HepG2 (cell line): ENCODE data around the gene CDC42BPG. TPM values are rescaled to one million over a fixed set of nuclear protein-coding genes. Genes with fewer than 3 reads are reported as not detected.
A peak's percentile ranks its signal among the peaks of the same experiment; 100 is the strongest.

Experiments used
- ARNT ChIP-seq: fragments of 450-650 bp; IDR thresholded peaks from 2 replicates; pipeline ENCODE4 v1.6.1; 2017
- CEBPB ChIP-seq: IDR thresholded peaks from 2 replicates; pipeline ENCODE4 v1.6.1; 2011; ENCODE audit warnings: low read depth, low read length, improper control_type of control experiment, borderline replicate concordance
- DNMT1 ChIP-seq: sonication (generic); formaldehyde crosslinking; IDR thresholded peaks from 2 replicates; pipeline ENCODE4 v1.5.1; 2020; ENCODE audit warnings: mild to moderate bottlenecking, missing genetic modification reagents
- HNRNPL ChIP-seq: fragments of 200-400 bp; formaldehyde crosslinking; IDR thresholded peaks from 2 replicates; pipeline ENCODE4 v1.6.1; 2017; ENCODE audit warnings: mild to moderate bottlenecking, low read depth, low read length
- MEF2D ChIP-seq: sonication (generic); formaldehyde crosslinking; IDR thresholded peaks from 2 replicates; pipeline ENCODE4 v1.5.1; 2020; ENCODE audit warnings: mild to moderate bottlenecking, missing genetic modification reagents
- NFIC ChIP-seq: IDR thresholded peaks from 2 replicates; pipeline ENCODE4 v1.6.1; 2012; ENCODE audit warnings: mild to moderate bottlenecking, low read length, inconsistent platforms
- NPAS2 ChIP-seq: sonication (generic); formaldehyde crosslinking; IDR thresholded peaks from 2 replicates; pipeline ENCODE4 v1.8.0; 2022; ENCODE audit warnings: mild to moderate bottlenecking, missing genetic modification reagents, borderline replicate concordance
- PATZ1 ChIP-seq: sonication (generic); formaldehyde crosslinking; IDR thresholded peaks from 2 replicates; pipeline ENCODE4 v1.4.0; 2020; ENCODE audit warnings: missing genetic modification reagents
- PCBP1 ChIP-seq: fragments of 200-400 bp; formaldehyde crosslinking; IDR thresholded peaks from 2 replicates; pipeline ENCODE4 v1.6.1; 2017; ENCODE audit warnings: mild to moderate bottlenecking, low read depth, low read length, borderline replicate concordance
- RBFOX2 ChIP-seq: fragments of 200-400 bp; formaldehyde crosslinking; IDR thresholded peaks from 2 replicates; pipeline ENCODE4 v1.6.1; 2017; ENCODE audit warnings: low read depth, mild to moderate bottlenecking, low read length
- RFXAP ChIP-seq: sonication (generic); formaldehyde crosslinking; IDR thresholded peaks from 2 replicates; pipeline ENCODE4 v1.4.0; 2020; ENCODE audit warnings: missing genetic modification reagents, borderline replicate concordance
- SAP130 ChIP-seq: IDR thresholded peaks from 2 replicates; pipeline ENCODE4 v1.6.1; 2016; ENCODE audit warnings: low read depth
- SMAD1 ChIP-seq: sonication (generic); formaldehyde crosslinking; IDR thresholded peaks from 2 replicates; pipeline ENCODE4 v1.4.0; 2020; ENCODE audit warnings: missing genetic modification reagents, low read depth, mild to moderate bottlenecking, borderline replicate concordance
- SOX6 ChIP-seq, 2 experiments: fragments of 450-650 bp in 1 of 2; sonication (generic) in 1 of 2; formaldehyde crosslinking in 1 of 2; IDR thresholded peaks; 2 replicates each; pipeline versions ENCODE4 v1.4.0 to v1.6.1; 2017 to 2020; ENCODE audit warnings: antibody characterized with exemption in 1 of 2, mild to moderate bottlenecking in 1 of 2, missing genetic modification reagents in 1 of 2
- TAF15 ChIP-seq: fragments of 200-400 bp; formaldehyde crosslinking; IDR thresholded peaks from one replicate; pipeline ENCODE4 v1.6.1; 2018; ENCODE audit warnings: mild to moderate bottlenecking, low read depth, low read length; ENCODE audit not compliant: poor library complexity, severe bottlenecking
- U2AF2 ChIP-seq: fragments of 200-400 bp; formaldehyde crosslinking; IDR thresholded peaks from 2 replicates; pipeline ENCODE4 v1.6.1; 2017; ENCODE audit warnings: low read depth, mild to moderate bottlenecking, low read length
- ZFY ChIP-seq: sonication (generic); formaldehyde crosslinking; IDR thresholded peaks from 2 replicates; pipeline ENCODE4 v1.4.0; 2020; ENCODE audit warnings: missing genetic modification reagents
- ZNF124 ChIP-seq: sonication (generic); formaldehyde crosslinking; IDR thresholded peaks from 2 replicates; pipeline ENCODE4 v1.4.0; 2020; ENCODE audit warnings: missing genetic modification reagents
- ZNF205 ChIP-seq: IDR thresholded peaks from 2 replicates; pipeline ENCODE4 v1.6.1; 2018; ENCODE audit warnings: missing biosample characterization, missing genetic modification reagents
- ZNF333 ChIP-seq: sonication (generic); formaldehyde crosslinking; IDR thresholded peaks from 2 replicates; pipeline ENCODE4 v1.4.0; 2020; ENCODE audit warnings: mild to moderate bottlenecking, missing genetic modification reagents, borderline replicate concordance
- ZNF335 ChIP-seq: sonication (generic); formaldehyde crosslinking; IDR thresholded peaks from 2 replicates; pipeline ENCODE4 v1.4.0; 2020; ENCODE audit warnings: missing genetic modification reagents
- ZNF432 ChIP-seq: sonication (generic); formaldehyde crosslinking; IDR thresholded peaks from 2 replicates; pipeline ENCODE4 v1.5.0; 2020; ENCODE audit warnings: missing genetic modification reagents, mild to moderate bottlenecking, borderline replicate concordance
- ZNF460 ChIP-seq: sonication (generic); formaldehyde crosslinking; IDR thresholded peaks from 2 replicates; pipeline ENCODE4 v1.5.1; 2020; ENCODE audit warnings: missing genetic modification reagents, mild to moderate bottlenecking, borderline replicate concordance
- ZNF558 ChIP-seq: sonication (generic); formaldehyde crosslinking; IDR thresholded peaks from 2 replicates; pipeline ENCODE4 v1.9.0; 2022; ENCODE audit warnings: mild to moderate bottlenecking, missing genetic modification reagents, borderline replicate concordance
- ZNF768 ChIP-seq: sonication (generic); formaldehyde crosslinking; IDR thresholded peaks from 2 replicates; pipeline ENCODE4 v1.4.0; 2020; ENCODE audit warnings: missing genetic modification reagents
- polyA plus RNA-seq, 8 experiments: library from polyadenylated mRNA; depleted of rRNA in 3 of 8; stranded (reverse) in 7 of 8; unstranded in 1 of 8; fragments of >200 nt; fragmentation: Illumina TruSeq in 4 of 8; extraction: Trizol in 4 of 8; gene quantifications; 2 replicates each; pipeline versions ENCODE4 v1.2.1 to v1.2.3, GENCODE V29; 2011 to 2016; ENCODE audit warnings: low read depth in 4 of 8, missing spikeins in 1 of 8, mixed read lengths in 1 of 8; ENCODE audit not compliant: insufficient read depth in 1 of 8
- total RNA-seq, 5 experiments: library from RNA; depleted of rRNA; stranded (reverse); fragments of >200 nt; fragmentation: Illumina TruSeq; extraction: Trizol; gene quantifications; 2 replicates each; pipeline ENCODE4 v1.2.3, GENCODE V29; 2016; ENCODE audit warnings: low read depth in 1 of 5
- TF ChIP-seq, protein P1 (sequence below): sonication (generic); formaldehyde crosslinking; IDR thresholded peaks from 2 replicates; pipeline ENCODE4 v1.8.1; 2023; ENCODE audit warnings: mild to moderate bottlenecking, missing genetic modification reagents
- TF ChIP-seq, protein P2 (sequence below): sonication (generic); formaldehyde crosslinking; conservative IDR thresholded peaks from 2 replicates; pipeline ENCODE4 v1.4.0; 2020; ENCODE audit warnings: missing genetic modification reagents
- TF ChIP-seq, protein P3 (sequence below): sonication (generic); formaldehyde crosslinking; IDR thresholded peaks from 2 replicates; pipeline ENCODE4 v1.8.1; 2023; ENCODE audit warnings: missing genetic modification reagents, inconsistent platforms, borderline replicate concordance

Gene CDC42BPG
- total and polyA plus RNA-seq, 2 of the 13 experiments (the other 11 are each of a cell fraction or from before 2014, with no cell fraction given), result 0.55 to 1.4 TPM

- TF ChIP-seq, protein P1, sequence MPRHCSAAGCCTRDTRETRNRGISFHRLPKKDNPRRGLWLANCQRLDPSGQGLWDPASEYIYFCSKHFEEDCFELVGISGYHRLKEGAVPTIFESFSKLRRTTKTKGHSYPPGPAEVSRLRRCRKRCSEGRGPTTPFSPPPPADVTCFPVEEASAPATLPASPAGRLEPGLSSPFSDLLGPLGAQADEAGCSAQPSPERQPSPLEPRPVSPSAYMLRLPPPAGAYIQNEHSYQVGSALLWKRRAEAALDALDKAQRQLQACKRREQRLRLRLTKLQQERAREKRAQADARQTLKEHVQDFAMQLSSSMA (CRISPR knock-in tag), result no peak
- TF ChIP-seq DNMT1 (CRISPR knock-in tag) (no peak), U2AF2 (no peak), RBFOX2 (peak; percentile 66), ZNF205 (no peak), PATZ1 (no peak), MEF2D (CRISPR knock-in tag) (no peak), CEBPB (no peak), PCBP1 (no peak), ZNF768 (CRISPR knock-in tag) (no peak), SAP130 (CRISPR knock-in tag) (peak; percentile 18), SMAD1 (no peak), ARNT (no peak), ZNF558 (CRISPR knock-in tag) (no peak), ZNF333 (CRISPR knock-in tag) (0 out of 2 replicates have a peak, but pooled peaks have one; percentile 26), TAF15 (peak; percentile 61), ZNF460 (CRISPR knock-in tag) (no peak), ZNF335 (CRISPR knock-in tag) (no peak), HNRNPL (peak; percentile 91), NFIC (no peak), ZFY (CRISPR knock-in tag) (peak; percentile 40; the same call in 1 of the 2 replicates), SOX6 (IDR thresholded peaks at IDR 0.05) (no peak), SOX6 (CRISPR knock-in tag; IDR thresholded peaks at IDR 0.05) (peak; percentile 42; the same call in 1 of the 2 replicates), ZNF124 (CRISPR knock-in tag) (peak; percentile 65; the same call in 1 of the 2 replicates), NPAS2 (CRISPR knock-in tag) (no peak), ZNF432 (CRISPR knock-in tag) (no peak), RFXAP (CRISPR knock-in tag) (no peak)
- TF ChIP-seq, protein P2, sequence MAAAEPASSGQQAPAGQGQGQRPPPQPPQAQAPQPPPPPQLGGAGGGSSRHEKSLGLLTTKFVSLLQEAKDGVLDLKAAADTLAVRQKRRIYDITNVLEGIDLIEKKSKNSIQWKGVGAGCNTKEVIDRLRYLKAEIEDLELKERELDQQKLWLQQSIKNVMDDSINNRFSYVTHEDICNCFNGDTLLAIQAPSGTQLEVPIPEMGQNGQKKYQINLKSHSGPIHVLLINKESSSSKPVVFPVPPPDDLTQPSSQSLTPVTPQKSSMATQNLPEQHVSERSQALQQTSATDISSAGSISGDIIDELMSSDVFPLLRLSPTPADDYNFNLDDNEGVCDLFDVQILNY (CRISPR knock-in tag), result no peak
- TF ChIP-seq, protein P3, sequence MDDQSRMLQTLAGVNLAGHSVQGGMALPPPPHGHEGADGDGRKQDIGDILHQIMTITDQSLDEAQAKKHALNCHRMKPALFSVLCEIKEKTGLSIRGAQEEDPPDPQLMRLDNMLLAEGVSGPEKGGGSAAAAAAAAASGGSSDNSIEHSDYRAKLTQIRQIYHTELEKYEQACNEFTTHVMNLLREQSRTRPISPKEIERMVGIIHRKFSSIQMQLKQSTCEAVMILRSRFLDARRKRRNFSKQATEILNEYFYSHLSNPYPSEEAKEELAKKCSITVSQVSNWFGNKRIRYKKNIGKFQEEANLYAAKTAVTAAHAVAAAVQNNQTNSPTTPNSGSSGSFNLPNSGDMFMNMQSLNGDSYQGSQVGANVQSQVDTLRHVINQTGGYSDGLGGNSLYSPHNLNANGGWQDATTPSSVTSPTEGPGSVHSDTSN (CRISPR knock-in tag), result no peak
Observed at GRCh38 chr11:64891215-64891848, 46.9 kb upstream of the CDC42BPG start (continued).
